ENCODE data around the gene NOVA2. TPM values are rescaled to one million over a fixed set of nuclear protein-coding genes. Genes with fewer than 3 reads are reported as not detected.

NOVA2 gene
- total RNA-seq, 4 donors from 2014 or later, result 0.41 to 2.2 (median 1.00) TPM; not detected in 1

- TF ChIP-seq POLR2A (IDR thresholded peaks at IDR 0.05) (no peak), POLR2AphosphoS5 (IDR thresholded peaks at IDR 0.05) (no peak), EP300 (IDR thresholded peaks at IDR 0.05; ENCODE audit: low read depth) (no peak), CTCF (IDR thresholded peaks at IDR 0.05) (no peak)
- in situ Hi-C loops (cut with MboI; ENCODE audit: low pct_ligation_motif_present in 1 of 4, low pct_unique_long_range_greater_than_20kb in 1 of 4, low sequenced_read_pairs in 3 of 4) (no loop called here), intact Hi-C loops (cut with DNase I; ENCODE audit: low total_unique reads) (no loop called here)
- DNase-seq, result no peak
- Histone ChIP-seq H3K4me1 (peaks cover under 1 to 6% (median 1%) of the 10 kb centered on the region in 4 donors), H3K9me3 (no peaks in the 10 kb centered on the region), H3K27me3 (no peaks in the 10 kb centered on the region), H3K36me3 (peaks cover 0 to 9% (median 0%) of the 10 kb centered on the region in 4 donors), H3K27ac (no peak overlapping the region), H3K4me3 (no peak overlapping the region)
- WGBS, 2 donors (ENCODE audit: low coverage in 1 of 2), result 80 to 87% methylated on average over 3 to 9 of the region's 9 CpGs
Observed at GRCh38 chr19:45895519-45895972, 78.1 kb downstream of the NOVA2 start.

GRCh38 chr19:45890877-45891276 is 82.8 kb downstream of the NOVA2 start:
- DNase-seq, result no peak
- in situ Hi-C loops (cut with MboI; ENCODE audit: low pct_ligation_motif_present in 1 of 4, low pct_unique_long_range_greater_than_20kb in 1 of 4, low sequenced_read_pairs in 3 of 4) (no loop called here), intact Hi-C loops (cut with DNase I; ENCODE audit: low total_unique reads) (no loop called here)
- H3K36me3 ChIP-seq, result no peaks in the 10 kb centered on the region
- peaks cover 0 to 6% (median 2%) of the 10 kb centered on the region in 4 donors for H3K4me1 ChIP-seq
- H3K27me3 ChIP-seq, result no peaks in the 10 kb centered on the region
- H3K4me3 ChIP-seq, result no peak overlapping the region
- no peaks in the 10 kb centered on the region for H3K9me3 ChIP-seq
- H3K27ac ChIP-seq, result no peak overlapping the region
- WGBS, 2 donors (ENCODE audit: low coverage in 1 of 2), result 94% methylated on average over 6 of the region's 17 CpGs; no CpG with 5 or more reads in 1 of the 2 donors
- TF ChIP-seq POLR2AphosphoS5 (IDR thresholded peaks at IDR 0.05) (no peak), EP300 (IDR thresholded peaks at IDR 0.05; ENCODE audit: low read depth) (no peak), POLR2A (IDR thresholded peaks at IDR 0.05) (no peak), CTCF (IDR thresholded peaks at IDR 0.05) (no peak)

GRCh38 chr19:45889210-45889885 is 84.3 kb downstream of the NOVA2 start:
- in situ Hi-C loops (cut with MboI; ENCODE audit: low pct_ligation_motif_present in 1 of 4, low pct_unique_long_range_greater_than_20kb in 1 of 4, low sequenced_read_pairs in 3 of 4), result no loop called here

More at GRCh38 chr19:45889210-45889885, 84.3 kb downstream of the NOVA2 start:
- Histone ChIP-seq H3K4me1 (peaks cover 10 to 17% (median 13%) of the 10 kb centered on the region in 4 donors), H3K9me3 (no peaks in the 10 kb centered on the region), H3K36me3 (no peaks in the 10 kb centered on the region), H3K27ac (no peak overlapping the region), H3K4me3 (no peak overlapping the region), H3K27me3 (no peaks in the 10 kb centered on the region)
- 59 to 78% methylated on average over 3 to 6 of the region's 6 CpGs for WGBS, 2 donors (ENCODE audit: low coverage in 1 of 2)
- TF ChIP-seq EP300 (IDR thresholded peaks at IDR 0.05; ENCODE audit: low read depth) (no peak), CTCF (IDR thresholded peaks at IDR 0.05) (no peak), POLR2A (IDR thresholded peaks at IDR 0.05) (no peak), POLR2AphosphoS5 (IDR thresholded peaks at IDR 0.05) (no peak)
- intact Hi-C loops (cut with DNase I; ENCODE audit: low total_unique reads), result no loop called here
- DNase-seq, result no peak

Measured in transverse colon (tissue), 4 donors.